NCI-H345 treated with DMSO at 0.1 percent for 48 hours (cell line): ENCODE results near the gene GJA10.
"Not testable (repeated sequence)": the region's sequence is repeated elsewhere in the genome, so short reads cannot be mapped to it uniquely, and the experiment has no call there.

Experiments
- DNase-seq: peaks from one replicate; lab custom pipeline; 2025; ENCODE audit not compliant: unreplicated experiment; lab: John Stamatoyannopoulos, UW

GJA10 gene

GRCh38 chr6:89894169-89894568 lies at the start of gene GJA10:
TSS of gene GJA10 (plus strand) at chr6:89894469. CDS start at chr6:89894469, 0 bp downstream.
- DNase-seq: no peak

- not testable (repeated sequence) for DNase-seq
Observed at GRCh38 chr6:89847513-89847912, 46.8 kb upstream of the GJA10 start.

DNA sequence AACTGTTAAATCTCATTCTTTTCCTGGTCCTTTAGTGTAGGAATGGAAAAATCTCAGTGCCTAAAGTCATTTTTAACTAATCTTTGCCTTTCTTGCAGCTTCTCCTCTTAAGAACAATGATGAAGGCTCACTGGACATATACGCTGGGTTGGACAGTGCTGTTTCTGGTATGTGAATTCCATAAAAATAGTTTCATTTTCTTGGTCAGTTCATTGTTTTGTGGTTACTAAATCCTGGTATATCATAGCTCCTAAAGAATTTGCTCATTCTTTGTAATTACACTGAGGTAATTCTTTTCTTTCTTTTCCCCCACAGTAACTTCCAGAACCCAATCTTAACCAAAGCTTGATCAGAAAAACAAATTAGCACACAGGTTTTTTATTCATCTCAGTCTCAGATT lies 41.2 kb upstream of the GJA10 start:
- no peak for DNase-seq

GRCh38 chr6:89858041-89858440 lies 36.2 kb upstream of the GJA10 start:
- DNase-seq: no peak

- no peak for DNase-seq
Observed at GRCh38 chr6:89859744-89860143, 34.5 kb upstream of the GJA10 start.

DNA sequence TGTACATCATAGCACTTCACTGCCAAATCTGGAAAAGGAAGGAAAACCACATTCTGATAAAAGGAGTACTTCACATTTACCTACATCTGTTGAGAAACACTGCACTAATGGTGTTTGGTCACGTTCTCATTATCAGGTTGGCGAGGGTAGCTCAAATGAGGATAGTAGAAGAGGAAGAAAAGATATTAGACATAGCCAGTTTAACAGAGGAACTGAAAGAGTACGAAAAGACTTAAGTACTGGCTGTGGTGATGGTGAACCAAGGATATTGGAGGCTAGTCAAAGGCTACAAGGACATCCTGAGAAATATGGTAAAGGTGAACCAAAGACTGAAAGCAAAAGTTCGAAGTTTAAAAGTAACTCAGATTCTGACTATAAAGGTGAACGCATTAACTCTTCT lies 32.0 kb upstream of the GJA10 start:
- no peak for DNase-seq

DNA sequence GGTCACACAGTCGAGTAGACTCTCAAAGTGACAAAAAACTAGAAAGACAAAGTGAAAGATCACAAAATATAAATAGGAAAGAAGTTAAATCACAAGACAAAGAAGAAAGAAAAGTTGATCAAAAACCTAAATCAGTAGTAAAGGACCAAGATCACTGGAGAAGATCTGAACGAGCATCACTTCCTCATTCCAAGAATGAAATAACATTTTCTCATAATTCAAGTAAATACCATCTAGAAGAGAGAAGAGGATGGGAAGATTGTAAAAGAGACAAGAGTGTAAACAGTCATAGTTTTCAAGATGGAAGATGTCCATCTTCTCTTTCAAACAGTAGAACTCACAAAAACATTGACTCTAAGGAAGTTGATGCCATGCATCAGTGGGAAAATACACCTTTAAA lies 31.6 kb upstream of the GJA10 start:
- DNase-seq: no peak

DNA sequence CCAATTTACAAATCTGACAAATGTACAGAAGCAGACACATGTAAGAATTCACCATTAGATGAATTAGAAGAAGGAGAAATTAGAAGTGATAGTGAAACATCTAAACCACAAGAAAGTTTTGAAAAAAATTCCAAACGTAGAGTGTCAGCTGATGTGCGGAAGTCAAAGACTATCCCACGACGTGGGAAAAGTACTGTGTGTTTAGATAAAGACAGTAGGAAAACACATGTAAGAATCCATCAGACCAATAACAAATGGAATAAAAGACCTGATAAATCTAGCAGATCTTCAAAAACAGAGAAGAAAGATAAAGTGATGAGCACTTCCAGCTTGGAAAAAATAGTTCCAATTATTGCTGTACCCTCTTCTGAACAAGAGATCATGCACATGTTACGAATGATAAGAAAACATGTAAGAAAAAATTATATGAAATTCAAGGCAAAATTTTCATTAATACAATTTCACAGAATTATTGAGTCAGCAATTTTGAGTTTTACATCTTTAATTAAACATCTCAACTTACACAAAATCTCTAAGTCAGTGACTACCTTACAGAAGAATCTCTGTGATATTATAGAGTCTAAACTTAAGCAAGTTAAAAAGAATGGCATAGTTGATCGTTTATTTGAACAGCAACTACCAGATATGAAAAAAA lies 28.1 kb upstream of the GJA10 start:
- no peak for DNase-seq

DNA sequence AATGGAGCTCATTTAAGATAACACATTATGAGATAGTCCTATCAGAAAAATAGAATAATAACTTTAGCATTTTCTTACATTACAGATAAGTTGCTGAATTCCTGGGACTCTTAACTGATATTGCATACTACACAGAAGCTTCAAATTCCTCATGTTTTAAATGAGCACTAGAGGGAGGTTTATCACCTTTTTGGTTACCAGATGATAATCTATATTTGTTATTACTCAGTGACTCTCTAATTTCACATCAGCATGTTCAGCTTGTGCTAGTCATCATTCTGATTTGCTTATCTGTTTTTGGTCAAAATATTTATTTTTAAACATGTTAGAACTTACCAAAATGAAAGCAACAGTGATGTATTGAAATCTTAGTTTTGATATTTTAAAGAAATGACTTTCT lies 20.5 kb upstream of the GJA10 start:
- DNase-seq: no peak

DNA sequence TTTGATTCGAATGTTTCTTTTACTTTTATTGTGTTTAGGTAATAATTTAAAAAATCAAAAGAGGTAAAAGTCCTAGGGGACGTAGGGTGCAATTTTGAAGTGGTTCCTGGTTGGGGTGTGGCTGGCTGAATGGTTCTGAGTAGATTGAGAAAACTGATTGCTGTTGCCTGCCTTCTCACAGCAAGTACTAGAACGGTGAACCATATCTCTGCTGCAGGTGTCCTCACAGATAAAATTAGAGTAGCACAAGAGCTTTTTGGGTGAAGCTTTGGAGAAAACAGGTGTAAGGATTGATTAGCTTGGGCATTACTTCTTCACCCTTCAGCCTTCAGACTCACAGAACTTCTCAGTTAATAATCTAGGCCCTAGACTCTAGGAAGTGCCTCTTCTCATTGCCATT lies 19.8 kb upstream of the GJA10 start:
- no peak for DNase-seq

DNA sequence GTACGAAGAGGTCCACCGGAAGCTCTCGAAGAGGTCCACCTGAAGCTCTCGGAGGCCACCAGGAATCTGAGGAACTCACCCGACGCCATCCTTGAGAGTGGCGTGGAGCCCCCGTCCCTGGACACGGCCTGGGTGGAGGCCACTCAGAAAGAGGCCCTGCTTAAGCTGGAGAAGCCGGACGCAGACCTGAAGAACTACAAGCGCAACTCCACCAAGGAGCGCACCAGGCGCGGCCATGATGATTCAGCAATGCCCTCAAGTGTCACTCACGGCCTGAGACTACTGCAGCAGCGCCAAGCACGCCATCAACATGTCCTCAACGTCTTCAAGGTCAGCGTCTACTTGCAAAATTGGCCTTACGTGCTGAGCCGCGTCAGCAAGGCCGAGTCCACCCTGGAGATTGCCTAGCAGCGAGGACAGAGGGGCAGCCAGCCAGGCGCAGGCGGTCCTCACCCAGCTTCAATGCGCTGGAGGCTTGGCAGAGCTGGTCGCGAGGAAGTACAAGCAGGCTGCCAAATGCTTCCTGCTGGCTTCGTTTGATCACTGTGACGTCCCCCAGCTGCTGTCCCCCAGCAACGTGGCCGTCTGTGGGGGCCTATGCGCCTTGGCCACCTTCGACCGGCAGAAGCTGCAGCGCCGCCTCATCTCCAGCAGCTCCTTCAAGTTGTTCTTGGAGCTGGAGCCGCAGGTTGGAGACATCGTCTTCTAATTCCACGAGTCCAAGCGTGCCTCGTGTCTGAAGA lies 7.7 kb upstream of the GJA10 start:
- no peak for DNase-seq

- no peak for DNase-seq
Observed at GRCh38 chr6:89887452-89888137, 6.7 kb upstream of the GJA10 start.

DNA sequence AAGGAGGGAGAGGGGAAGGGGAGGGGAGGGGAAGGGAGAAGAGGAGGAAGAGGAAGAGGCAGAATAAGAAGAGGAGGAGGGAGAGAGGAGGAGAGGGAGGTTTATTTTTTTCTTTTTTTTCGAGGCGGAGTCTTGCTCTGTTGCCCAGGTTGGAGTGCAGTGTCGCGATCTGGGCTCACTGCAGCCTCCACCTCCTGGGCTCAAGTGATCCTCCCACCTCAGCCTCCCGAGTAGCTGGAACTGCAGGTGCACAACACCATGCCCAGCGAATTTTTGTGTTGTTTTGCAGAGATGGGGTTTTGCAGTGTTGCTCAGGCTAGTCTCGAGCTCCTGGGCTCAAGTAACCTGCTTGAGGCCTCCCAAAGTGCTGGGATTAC lies 6.1 kb upstream of the GJA10 start:
- no peak for DNase-seq

DNA sequence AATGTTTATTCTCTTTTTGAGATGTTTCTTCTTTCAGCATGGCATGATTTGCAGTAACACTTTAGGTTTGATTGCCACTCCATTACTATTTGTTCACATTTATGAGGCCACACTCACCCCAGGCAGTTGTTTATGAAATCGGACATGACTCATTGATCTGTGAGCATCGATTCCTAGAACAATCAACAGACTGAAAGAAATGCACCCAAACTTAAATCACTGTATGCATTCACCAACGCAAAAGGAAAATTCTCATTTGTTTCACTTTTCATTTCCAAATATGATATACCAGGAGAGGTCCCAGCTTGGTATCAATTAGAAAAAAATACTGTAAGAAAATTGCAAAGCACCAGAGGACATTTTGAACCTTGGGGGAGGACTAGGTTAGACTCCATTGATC lies 5.4 kb upstream of the GJA10 start:
- no peak for DNase-seq

DNA sequence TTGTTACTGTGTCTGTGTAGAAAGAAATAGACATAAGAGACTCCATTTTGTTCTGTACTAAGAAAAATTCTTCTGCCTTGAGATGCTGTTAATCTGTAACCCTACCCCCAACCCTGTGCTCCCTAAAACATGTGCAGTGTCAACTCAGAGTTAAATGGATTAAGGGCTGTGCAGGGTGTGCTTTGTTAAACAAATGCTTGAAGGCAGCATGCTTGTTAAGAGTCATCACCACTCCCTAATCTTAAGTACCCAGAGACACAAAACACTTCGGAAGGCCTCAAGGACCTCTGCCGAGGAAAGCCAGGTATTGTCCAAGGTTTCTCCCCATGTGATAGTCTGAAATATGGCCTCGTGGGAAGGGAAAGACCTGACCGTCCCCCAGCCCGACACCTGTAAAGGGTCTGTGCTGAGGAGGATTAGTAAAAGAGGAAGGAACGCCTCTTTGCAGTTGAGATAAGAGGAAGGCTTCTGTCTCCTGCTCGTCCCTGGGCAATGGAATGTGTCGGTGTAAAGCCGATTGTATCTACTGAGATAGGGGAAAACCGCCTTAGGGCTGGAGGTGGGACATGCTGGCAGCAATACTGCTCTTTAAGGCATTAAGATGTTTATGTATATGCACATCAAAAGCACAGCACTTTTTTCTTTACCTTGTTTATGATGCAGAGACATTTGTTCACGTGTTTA lies 3.3 kb upstream of the GJA10 start:
- not testable (repeated sequence) for DNase-seq

DNA sequence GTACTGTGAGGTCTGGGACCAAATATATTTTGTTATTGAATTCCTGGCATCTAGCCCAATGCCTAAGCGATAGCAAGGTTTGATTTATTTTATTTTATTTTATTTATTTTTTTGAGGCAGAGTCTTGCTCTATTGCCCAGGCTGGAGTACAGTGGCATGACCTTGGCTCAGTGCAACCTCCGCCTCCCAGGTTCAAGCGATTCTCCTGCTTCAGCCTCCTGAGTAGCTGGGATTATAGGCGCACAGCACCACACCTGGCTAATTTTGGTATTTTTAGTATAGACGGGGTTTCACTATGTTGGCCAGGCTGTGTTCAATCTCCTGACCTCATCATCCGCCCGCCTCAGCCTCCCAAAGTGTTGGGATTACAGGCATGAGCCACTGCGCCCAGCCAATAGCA lies 1.7 kb upstream of the GJA10 start:
- not testable (repeated sequence) for DNase-seq

- no peak for DNase-seq
Observed at GRCh38 chr6:89895276-89895874, 1.1 kb downstream of the GJA10 start.

DNA sequence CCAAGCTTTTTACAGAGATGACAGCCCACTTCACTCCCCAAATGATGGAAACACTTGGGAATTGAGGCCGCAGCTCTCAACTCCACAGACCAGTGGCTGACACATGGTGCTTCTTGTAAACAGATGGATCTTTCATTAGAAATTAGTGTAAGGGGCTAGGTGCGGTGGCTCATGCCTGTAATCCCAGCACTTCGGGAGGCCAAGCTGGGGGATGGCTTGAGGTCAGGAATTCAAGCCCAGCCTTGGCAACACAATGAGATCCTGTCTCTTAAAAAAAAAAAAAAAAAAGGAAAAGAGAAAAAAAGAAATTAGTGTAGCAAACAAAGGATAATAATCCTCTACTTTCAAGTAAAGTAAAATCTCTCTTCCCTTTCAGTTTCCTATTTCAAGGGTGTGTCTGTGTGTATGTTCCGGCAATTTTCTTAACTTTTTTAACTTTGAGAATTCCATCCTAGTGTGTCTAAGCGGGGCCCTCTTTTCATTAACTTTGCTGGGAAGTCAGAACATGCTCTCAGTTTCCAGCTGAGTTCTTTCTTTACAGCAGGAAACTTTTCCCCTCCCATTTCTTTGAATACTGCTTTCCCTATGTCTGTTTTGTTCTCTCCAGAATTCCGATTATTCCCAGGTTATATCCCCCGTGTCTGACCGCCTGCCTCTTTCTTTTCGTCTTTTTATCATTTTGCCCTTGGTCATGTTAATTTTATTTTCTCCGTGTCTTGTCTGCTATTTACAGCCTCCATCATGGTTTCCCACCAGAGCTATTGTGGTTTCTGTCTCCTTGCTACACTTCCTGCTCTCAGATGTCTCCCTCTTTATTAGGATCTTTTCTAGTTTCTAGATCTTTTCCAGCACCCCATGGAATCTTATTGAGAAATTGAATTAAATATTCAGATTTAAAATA lies 16.0 kb downstream of the GJA10 start:
- DNase-seq: not testable (repeated sequence)

DNA sequence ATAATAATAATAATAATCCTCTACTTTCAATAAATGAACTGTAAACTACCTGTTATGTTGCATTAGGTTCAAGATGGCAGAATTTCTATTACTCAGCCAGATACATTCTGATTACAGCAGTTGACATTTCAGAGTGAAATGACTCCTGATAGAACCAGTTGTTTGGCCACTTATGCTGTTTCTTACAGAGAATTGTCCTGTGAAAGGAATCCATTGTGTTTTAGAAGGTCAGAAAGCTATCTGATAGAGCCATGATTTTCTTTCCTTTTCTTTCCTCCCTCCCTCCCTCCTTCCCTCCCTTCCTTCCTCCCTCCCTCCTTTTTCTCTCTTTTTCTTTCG lies 16.6 kb downstream of the GJA10 start:
- DNase-seq: no peak

- DNase-seq: no peak
Observed at GRCh38 chr6:89916136-89916920, 22.1 kb downstream of the GJA10 start.
